GM12892 (cell line): ENCODE results near the gene INPP5A.

Source experiments
- POLR2A ChIP-seq: IDR thresholded peaks from 2 replicates; pipeline ENCODE4 v1.6.1; 2011; ENCODE audit warnings: low read depth, low read length, control low read depth
- POLR2AphosphoS5 ChIP-seq: IDR thresholded peaks from 2 replicates; pipeline ENCODE4 v1.6.1; 2011; ENCODE audit warnings: low read depth, low read length, control low read depth
- TAF1 ChIP-seq: IDR thresholded peaks from 2 replicates; pipeline ENCODE4 v1.6.1; 2011; ENCODE audit warnings: low read depth, mild to moderate bottlenecking, control low read depth, low read length, borderline replicate concordance

- no peak for TF ChIP-seq TAF1
- TF ChIP-seq POLR2AphosphoS5, result no peak
- no peak for TF ChIP-seq POLR2A
Observed at GRCh38 chr10:132611986-132612385, 74.4 kb downstream of the INPP5A start.
